HG02852 (cell line): ENCODE measurements around the gene SLC35B2.

Experiments
- ATAC-seq: cut with Tn5 transposase; IDR thresholded peaks from one replicate; pipeline ENCODE4 v1.9.1; 2021; ENCODE audit warnings: mild to moderate bottlenecking, moderate library complexity; ENCODE audit not compliant: unreplicated experiment

The SLC35B2 gene, protein sequence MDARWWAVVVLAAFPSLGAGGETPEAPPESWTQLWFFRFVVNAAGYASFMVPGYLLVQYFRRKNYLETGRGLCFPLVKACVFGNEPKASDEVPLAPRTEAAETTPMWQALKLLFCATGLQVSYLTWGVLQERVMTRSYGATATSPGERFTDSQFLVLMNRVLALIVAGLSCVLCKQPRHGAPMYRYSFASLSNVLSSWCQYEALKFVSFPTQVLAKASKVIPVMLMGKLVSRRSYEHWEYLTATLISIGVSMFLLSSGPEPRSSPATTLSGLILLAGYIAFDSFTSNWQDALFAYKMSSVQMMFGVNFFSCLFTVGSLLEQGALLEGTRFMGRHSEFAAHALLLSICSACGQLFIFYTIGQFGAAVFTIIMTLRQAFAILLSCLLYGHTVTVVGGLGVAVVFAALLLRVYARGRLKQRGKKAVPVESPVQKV

DNA sequence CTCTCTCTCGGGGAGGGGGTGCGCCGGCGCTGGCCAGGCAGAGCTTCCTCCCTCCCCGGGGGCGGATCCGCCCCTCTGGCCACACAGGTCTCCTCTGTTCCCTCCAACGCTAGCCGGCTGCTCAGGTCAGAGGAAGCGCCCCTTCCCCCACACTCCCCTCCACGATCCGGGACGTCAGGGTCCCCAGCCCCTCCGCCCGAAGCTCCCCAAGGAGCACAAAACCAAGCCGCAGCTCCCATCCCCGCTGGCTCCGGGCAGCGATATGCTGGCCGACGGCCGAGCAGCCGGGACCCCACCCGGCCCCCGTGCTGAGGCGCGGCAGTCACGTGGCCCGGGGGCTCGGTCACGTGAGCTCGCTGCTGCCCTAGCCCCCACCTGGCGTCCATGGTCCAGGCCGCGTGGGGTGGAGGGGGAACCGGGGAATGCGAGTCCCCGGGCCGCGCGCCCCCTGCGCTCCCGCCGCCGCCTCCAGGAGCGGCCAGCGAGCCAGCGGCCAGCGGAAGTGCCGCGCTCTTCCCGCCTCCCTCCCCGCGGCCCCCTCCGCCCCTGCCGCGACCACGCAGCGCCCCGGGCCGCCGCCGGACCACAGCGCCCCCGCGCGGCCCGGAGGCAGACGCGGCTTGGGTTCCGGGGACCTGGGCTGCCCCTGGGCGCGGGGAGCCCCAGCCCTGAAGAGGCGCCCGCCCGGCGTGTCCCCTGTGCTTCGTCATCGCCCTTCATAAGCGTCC lies at the start of gene SLC35B2:
SLC35B2 (minus strand) TSS at position 504 of the 728 bp plus-strand sequence; CDS start at position 386, 118 bp downstream.
- peak; percentile 54 for ATAC-seq

DNA sequence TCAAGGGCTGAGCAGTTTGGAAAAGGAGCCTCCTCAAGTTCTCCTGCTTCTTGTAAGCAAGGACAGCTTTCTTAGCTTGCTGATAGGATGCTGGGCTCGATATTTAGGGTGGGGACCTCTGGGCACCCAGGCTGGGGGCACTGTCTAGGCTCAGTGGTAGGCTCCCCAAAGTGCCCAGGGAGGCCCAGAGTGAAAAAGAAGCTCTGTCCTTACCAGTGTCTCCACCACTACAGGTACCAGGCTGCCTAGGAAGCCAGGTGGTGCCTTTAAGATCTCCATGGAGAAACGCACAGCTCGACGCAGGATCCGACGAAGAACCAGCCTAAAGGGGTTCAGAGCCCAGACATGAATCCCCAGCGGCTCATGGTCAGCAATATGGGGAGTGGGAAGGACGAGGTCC lies 49.4 kb upstream of the SLC35B2 start:
- ATAC-seq, result no peak

GRCh38 chr6:44305200-44305725 lies 47.9 kb upstream of the SLC35B2 start:
- ATAC-seq, result no peak

DNA sequence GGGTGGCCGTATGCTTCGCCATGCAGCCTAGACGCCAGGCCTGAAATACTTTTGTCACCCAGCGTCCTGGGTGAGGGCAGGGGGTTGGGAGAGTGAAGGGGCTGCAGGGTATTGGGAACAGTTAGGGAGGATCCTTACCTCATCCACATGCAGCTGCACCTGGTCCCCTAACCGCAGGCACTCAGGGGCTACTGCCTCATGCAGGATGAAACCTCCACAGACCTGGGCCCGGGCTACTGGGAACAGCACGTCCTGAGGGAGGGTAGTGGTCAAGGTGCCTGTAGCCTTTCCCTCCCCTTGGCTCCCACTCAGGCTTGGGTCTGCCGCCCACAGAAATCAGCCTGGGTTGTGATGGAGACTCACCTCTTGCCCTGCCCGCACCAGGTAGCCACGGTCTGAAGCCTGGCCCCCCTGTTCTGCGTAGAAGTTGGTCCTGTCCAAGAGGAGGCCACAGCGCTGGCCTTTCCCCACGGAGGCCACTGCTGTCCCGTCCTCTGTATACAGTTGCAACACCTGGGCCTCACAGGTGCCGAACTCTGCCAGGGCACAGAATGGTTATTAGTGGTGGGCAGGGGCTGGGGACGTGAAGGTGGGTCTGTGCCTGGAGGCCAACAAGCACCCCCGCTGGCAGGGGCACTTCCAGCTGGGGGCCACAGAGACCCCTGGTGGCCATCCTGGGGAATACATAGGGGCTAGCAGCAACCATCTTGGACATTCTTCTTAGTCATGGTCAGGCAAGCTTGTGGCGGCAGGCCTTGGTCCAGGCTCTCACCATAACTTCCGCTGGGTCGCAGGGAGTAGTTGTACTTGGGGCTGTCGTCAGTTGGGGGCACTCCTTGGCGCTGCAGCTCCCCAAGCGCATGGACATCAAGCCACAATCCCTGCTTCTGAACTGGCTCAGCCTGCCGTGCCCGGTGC lies 47.2 kb upstream of the SLC35B2 start:
- no peak for ATAC-seq

- no peak for ATAC-seq
Observed at GRCh38 chr6:44303842-44304241, 46.5 kb upstream of the SLC35B2 start.

DNA sequence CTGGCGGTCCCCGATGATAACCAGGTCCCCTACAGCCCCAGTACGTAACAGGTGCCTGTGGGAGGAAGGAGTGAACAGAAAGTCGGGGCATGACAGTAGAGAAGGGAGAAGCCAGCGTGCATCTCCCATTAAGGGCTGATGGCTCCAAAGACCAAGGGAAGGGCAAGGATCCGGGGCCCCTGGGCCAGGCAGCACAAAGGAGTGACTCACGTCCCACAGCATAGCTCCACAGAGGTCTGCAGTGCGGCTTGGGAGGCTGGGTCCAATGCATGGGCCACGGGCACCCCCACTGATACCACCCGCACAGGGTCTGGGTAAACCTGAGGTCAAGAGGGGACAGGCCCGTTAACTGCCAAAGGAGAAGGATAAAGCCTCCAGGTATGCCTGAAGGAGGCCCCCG lies 45.5 kb upstream of the SLC35B2 start:
- no peak for ATAC-seq

DNA sequence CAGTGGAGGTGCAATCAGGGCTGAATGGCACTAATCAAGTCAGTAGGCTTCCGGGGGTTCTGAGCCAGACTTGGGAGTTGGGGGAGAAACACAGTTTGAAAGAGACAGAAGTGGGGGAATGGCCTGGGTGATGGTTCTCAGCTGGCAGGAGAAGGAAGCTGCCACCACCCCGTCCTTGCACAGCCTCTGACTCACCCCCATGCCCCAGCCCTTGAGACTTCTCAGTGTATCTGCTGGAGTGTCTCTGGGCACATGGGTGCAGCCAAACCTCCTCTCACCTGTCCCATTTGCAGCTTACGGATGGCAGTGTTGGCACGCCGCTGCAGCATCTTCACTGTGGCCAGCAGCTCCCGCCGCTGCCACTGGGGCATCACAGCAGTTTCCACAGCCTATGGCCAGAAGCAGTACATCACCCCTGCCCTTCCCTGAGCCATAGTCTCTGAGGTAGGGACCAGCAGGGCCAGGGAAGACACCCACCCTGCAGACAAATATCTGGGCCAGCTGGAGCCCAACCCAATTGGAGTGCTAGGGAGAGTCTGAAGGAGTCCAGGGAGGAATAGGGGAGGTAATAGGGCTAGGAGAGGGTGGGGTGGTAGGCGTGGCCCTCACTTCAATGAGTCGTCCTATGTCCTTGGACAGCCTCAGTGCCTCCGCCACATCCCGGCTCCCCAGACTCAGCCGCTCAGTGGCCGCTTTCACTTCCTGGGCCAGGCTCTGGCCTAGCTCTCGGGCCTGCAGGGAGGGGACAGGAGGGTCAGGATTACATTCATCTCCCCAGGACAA lies 44.6 kb upstream of the SLC35B2 start:
- no peak for ATAC-seq

GRCh38 chr6:44301106-44301505 lies 43.8 kb upstream of the SLC35B2 start:
- ATAC-seq, result no peak

GRCh38 chr6:44300292-44300823 lies 43.0 kb upstream of the SLC35B2 start:
- ATAC-seq, result no peak

DNA sequence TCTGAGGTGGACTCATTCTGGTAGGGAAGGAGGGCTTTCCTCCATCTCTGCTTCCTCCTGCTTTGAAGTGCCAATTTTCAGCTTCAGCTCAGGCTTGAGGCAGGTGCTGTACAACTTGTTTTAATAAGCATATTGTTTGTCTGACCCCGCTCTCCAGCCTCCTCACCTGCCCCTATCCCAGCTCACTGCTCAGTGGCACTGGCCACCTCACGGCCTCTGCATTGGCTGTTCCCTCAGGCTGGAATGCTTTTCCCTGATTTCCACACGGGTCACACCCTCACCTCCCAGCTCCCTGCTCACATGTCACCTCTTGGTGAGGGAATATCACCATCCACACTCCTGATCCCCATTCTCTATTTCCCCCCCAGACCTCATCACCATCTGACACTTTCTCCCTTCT lies 41.5 kb upstream of the SLC35B2 start:
- ATAC-seq, result no peak

DNA sequence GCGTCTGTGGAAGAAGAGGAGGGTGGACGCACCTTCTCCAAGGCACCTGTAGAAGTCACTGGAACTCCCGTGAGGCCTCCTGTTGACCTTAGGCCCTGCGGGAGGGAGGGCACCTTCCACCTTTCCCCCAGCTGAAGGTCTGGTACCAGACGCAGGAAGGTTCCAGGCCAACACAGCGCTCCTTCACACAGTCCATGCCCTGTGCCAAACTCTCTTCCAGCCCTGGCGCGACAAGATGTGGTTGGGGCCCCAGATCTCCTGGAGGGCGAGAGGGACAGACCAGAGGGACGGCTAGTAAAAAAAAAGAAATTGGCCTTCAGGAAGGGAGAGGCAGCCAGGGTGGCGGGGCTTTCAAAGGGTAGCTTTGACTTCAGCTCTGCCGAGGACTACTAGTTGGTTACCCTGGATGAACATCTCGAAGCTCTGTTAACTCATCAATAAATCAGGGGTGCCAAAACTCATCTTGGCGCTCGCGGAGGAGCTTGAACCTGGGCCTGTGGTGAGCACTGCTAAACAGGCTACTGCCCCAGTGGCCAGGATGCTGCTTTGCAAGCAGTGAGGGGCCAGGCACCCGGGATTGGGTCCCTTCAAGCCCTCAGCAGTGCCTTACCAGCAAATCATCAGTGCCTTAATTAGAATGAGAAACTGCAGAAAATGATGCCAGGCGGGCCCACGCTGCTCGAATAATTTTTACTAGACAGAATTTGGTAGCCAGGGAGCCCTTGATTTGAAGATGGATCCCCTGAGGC lies 40.9 kb upstream of the SLC35B2 start:
- no peak for ATAC-seq

GRCh38 chr6:44297063-44298038 lies 40.0 kb upstream of the SLC35B2 start:
- no peak for ATAC-seq

- ATAC-seq, result no peak
Observed at GRCh38 chr6:44294832-44295791, 37.8 kb upstream of the SLC35B2 start.

GRCh38 chr6:44292661-44293365 lies 35.5 kb upstream of the SLC35B2 start:
- no peak for ATAC-seq

- no peak for ATAC-seq
Observed at GRCh38 chr6:44291841-44292240, 34.5 kb upstream of the SLC35B2 start.

DNA sequence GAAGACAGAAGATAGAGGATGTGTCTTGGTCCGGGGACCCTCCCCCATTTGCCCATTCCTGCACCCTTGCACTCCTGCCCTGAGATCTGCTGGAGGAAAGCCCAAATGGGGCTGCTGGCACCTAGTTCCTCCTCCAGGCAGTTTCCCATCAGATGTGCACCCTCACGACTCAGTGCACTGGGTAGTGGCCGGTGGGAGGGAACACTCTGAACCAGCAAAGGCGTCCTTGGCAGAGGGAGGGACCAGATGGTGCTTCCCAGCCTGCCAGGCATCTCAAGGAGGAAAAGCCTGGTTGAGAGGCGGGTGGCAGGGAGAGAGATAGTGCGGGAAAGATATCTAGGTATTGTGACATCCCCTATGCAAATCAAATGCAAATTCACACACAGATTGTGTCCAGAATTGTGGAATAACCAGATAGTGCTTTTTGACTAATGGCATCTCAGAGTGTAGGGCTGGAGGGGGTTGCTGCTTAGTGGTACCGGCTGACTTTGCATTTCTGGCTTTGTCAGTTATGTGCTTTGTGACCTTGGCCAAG lies 32.5 kb upstream of the SLC35B2 start:
- no peak for ATAC-seq
